NCI-H146 treated with DMSO at 0.1 percent for 48 hours (cell line): ENCODE data around the gene PRKAR2B.
"Not testable (repeated sequence)": the region's sequence is repeated elsewhere in the genome, so short reads cannot be mapped to it uniquely, and the experiment has no call there.

Experiments
- DNase-seq: peaks from one replicate; lab custom pipeline; 2025; ENCODE audit not compliant: unreplicated experiment; lab: John Stamatoyannopoulos, UW

The PRKAR2B gene

DNA sequence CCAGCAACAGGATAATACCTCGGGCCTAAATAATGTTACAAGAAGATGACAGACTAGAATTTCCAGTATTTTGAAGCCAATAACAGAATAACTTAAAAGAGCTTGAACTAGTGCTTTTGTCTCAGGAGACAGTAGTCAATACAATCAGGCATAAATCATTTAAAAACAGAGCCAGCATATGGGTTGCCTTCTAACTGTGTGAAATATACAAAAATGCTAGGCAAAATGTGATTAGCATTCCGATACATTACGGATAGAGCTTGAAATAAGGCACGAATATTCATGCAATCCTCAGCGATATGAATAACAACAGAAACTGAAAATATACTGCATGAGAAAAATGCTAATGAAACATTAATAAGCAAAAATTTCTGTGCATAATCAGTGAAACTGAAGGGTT, 18.3 kb upstream of the PRKAR2B start:
- DNase-seq = no peak

DNA sequence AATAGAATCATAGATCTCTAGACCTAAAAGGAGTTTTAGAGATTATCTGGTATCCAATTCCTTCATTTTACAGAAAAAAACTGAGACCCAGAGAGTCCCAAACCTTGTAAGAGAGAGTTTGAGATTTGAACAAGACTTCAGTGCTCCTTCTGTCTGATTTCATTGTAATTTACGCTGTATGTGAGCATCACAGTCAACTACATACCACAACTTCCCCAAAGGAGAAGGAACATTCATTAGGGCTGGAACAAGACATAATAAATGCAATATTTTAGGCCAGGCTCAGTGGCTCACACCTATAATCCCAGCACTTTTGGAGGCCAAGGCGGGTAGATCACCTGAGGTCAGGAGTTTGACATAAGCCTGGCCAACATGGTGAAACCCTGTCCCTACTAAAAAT, 17.3 kb upstream of the PRKAR2B start:
- DNase-seq = no peak

DNA sequence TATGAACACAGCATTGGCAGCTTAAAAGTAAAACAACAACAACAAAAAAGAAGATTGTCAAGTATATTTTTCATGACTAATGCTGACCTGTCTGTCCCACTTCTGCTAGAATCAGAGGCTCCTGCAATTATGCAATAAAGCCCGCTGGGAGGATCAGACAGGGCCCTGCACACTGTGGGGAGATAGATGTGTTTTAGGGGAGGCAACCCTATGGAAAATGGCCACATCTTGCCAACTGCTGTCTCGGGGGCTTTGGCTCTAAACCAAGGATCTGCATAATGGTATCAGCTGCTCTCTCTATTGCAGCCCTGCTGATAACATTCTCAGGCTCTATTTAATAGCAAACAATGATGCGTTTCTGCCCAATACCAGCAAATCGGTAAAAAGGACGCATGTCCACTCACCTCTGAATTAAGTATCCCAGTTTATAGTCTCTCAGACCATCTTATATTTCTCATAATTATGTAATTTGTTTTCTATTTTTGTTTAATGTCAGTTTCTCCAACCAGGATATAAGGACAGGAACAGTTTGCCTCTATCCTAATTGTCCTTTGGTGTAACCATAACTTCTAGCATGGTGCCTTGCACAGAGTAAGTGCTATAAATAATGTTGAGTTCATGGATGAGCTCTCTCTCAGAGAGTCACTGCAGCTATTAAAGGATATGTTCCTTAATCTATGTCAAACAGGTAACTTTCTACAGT, 15.3 kb upstream of the PRKAR2B start:
- DNase-seq = peak; percentile 41

DNA sequence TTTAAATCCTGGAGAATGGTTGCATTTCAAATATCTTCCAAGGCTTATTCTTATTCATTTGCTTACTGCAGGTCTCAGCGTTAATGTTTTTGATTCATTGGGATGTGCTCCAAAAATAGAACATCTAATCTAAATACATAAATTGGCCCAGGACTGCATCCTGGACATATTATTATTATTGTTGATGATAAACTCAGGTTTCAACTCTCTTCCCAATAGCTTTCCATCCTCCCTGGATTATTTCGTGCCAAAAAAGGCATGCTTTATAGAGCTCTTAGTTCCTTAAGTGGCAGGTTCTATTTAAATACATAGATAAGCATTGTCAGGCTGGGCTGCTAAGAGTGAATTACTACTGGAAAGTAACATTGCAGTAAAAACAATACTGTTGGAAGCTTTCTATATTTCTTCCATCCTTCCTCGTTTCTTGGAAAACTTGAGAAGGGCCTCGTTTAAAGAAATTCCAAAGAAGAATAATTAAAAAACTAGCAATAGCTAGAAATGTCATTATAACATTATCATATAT, 14.7 kb upstream of the PRKAR2B start:
- no peak for DNase-seq

DNA sequence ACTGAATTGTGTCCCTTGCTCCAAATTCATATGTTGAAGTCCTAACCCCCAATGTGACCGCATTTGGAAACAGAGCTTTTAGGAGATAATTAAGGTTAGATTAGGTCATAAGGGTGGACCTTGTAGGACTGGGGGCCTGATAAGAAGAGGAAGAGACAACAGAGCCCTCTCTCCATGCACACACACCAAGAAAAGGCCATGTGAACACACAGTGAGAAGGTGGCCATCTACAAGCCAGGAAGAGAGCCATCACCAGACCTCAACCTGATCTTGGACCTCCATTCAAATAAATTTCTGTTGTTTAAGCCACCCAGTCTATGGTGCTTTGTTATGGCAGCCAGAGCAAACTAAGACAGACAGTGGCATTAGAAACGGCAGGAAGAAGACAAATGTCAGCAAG, 12.5 kb upstream of the PRKAR2B start:
- no peak for DNase-seq

DNA sequence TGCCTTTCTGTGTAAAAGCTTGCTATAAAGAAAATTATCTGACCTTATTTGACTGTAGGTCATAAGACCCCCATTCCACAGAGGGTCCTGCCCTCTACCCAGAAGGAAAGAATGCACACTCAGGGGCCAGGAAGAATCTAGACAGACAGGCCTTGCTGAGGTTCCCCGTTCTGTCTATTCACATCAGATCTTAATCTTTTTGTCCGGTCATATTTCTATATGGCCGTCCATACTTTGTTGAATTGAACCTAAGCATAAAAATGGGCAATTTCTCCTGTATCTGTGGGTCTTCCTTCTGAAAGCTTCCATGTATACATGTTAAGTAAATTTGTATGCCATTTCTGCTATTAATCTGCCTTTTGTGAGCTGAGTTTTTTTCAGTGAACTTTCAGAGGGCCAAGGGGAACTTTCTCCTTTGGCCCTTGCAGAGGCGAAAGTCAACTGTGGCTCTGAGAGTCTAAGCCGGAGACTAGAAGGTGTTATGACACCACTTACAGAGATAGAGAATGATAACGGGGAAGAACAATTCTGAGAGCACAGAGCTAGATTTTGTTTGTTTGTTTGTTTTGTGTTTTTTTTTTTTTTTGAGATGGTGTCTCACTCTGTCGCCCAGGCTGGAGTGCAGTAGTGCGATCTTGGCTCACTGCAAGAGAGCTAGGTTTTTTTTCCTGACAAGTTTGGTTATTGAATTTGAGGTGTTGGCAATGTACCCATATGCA, 11.6 kb upstream of the PRKAR2B start:
- no peak for DNase-seq

DNA sequence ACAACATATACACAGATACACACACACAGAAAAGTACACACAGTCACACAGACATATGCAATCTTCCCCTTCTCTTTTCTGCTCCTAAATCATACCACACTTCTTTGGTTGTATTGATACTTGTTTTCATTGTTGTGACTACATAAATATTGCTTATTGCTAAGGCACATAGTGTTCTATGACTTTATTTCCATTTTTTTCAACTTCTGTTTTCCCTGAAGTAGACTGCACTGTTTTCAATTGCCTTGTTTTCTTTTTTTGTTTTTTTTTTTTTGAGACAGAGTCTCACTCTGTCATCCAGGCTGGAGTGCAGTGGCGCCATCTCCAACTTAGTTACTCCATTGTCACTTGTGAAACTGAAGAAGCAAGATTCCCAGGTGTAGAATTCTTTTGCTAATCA, 10.0 kb upstream of the PRKAR2B start:
- no peak for DNase-seq

DNA sequence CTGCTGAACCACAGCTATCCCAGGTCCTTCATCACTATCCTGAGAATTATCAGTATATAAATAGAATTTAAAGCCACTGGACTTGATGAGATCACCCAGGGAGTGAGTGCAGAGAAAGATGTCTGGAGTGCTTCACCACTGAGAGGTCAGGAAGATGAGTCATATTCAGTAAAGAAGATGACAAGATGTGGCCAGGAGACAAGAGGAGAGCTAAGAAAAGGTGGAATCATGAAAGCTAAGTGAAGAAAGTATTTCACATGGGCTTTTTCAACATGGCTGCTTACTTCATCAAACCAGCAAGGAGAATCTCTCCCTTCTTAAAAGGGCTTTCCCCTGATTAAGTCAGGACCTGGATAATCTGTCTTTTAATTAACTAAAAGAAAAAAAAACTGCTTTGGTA, 9.1 kb upstream of the PRKAR2B start:
- DNase-seq = no peak

DNA sequence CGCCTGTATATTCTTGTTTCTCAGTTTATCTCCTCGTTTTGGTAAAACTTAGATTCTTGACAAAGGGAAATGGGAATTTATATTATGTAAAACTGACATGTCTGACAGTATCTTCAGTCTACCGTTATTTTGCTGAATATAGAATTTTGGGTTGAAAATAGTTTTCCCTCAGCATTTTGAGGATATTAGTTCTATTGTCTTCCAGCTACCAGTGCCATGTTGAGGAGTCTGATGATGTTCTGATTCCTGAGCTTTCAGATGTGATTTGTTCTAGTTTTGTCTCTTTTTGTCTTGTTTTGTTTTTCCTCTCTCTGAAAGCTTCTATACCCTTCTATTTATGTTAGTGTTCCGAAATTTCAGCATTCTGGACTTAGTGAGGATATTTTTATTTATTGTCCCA, 8.0 kb upstream of the PRKAR2B start:
- DNase-seq = no peak

DNA sequence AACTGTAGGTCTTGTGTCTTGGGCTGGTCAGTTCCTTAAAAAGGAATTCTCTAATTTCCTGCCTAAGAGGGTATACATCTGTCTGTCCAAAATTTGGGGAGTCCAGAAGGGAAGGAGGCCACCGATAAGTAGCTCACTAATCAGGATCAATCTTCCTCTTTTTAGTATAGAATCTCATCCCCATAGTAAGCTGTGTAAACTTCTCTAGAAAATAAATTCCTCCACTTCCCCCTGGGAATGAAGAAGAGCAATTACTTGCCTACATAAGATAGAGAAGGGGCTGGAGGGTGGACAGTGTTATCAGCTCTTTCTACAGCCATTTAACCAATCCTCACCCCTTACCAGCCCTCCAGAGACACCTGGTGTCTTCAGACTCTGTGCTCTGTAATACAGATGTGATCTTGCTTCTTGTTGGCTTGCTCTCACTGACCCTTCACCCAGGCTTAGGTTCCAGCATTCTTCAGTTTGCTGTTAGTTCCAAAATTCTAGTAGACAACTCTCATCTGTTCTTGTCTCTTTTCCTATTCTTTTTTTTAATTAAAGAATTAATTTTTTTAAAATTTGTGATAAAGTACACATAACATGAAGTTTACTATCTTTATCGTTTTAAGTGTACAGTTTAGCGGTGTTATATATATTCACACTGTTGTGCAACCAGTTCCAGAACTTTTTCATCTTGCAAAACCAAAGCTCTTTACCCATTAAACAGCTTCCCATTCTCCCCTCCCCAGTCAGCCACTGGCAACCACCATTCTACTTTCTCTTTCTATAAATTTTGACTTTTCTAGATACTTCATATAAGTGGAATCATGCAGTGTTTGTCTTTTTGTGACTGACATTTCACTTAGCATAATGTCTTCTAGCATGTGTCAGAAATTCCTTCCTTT, 6.5 kb upstream of the PRKAR2B start:
- no peak for DNase-seq

DNA sequence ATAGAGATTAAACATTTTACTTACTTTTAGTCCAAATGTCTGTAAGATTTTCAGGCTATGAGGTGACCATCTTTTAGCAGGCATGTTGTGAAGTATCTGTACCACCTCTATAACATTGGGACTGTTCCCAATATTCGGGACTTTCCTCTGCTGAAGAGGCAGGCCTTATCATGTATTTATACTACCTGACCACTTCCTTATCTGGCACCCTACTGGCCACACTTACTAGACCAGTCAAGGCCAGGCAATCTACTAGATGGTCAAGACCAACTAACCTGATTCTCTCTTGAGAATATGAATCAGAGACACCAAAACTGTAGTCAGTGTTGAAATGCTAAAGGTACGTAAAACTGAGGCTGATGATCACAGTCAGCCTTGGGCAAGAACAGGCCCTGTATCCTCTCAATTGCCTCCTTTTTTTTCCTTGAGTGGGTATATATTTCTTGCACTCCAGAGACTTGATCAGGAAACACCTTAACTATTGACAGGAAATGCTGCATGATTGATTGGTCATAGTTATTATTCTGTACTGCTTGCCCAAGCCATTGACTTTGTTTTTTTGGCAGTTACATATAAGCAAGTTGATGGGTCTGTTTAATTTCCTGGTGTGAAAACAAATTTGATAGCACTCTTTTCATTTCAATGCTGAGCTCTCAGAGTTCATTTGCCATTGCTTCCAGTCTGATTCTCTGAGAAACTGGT, 5.2 kb upstream of the PRKAR2B start:
- no peak for DNase-seq

DNA sequence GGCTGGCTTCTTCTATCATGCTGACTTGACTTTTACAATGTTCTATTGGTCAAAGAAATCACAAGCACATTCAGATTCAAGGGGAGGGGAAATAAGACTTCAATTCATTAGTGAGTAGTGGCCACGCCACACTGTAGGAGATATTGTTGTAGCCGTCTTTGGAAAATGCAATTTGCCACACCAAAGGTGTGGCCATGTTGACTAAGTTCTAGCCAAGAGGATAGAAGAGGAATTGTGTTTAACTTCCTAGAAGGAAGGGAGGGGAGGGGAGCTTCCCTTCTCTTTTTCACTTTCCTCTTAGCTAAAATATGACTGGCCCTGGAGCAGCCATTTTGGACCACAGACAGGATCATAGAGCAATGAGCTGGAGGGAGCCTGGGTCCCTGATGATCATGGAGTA, 3.4 kb upstream of the PRKAR2B start:
- no peak for DNase-seq

DNA sequence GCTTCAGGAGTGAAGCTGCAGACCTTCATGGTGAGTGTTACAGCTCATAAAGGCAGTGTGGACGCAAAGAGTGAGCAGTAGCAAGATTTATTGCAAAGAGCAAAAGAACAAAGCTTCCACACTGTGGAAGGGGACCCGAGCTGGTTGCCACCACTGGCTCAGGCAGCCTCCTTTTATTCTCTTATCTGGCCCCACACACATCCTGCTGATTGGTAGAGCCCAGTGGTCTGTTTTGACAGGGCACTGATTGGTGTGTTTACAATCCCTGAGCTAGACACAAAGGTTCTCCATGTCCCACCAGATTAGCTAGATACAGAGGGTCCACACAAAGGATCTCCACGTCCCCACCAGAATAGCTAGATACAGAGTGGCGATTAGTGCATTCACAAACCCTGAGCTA, 2.7 kb upstream of the PRKAR2B start:
- not testable (repeated sequence) for DNase-seq

DNA sequence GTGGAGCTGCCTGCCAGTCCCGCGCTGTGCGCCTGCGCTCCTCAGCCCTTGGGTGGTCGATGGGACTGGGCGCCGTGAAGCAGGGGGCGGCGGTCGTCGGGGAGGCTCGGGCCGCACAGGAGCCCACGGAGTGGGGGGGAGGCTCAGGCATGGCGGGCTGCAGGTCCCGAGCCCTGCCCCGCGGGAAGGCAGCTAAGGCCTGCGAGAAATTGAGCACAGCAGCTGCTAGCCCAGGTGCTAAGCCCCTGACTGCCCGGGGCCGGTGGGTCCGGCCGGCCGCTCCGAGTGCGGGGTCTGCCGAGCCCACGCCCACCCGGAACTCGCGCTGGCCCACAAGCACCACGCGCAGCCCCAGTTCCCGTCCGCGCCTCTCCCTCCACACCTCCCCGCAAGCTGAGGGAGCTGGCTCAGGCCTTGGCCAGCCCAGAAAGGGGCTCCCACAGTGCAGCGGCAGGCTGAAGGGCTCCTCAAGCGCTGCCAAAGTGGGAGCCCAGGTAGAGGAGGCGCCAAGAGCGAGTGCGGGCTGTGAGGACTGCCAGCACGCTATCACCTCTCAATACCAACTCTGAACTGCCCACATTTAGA, 2.1 kb upstream of the PRKAR2B start:
- not testable (repeated sequence) for DNase-seq

DNA sequence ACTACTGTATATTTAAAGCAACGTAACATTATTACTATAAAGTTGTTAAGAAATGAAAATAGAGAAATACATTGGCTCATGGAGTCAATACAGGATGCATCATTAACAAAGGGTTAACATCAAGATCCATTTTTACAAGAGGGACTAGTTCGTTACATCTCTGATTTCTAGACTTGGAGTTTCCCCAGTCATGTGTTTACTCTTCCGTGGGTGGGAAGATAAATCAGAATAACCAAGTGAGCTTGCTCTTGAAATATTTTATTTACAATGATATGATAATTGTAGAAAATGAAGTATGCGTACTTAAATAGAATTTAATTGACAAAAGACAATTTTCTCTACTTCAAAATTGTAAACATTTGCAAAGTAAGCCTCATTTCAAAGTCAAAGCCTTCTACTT, 1.0 kb upstream of the PRKAR2B start:
- peak; percentile 23 for DNase-seq

DNA sequence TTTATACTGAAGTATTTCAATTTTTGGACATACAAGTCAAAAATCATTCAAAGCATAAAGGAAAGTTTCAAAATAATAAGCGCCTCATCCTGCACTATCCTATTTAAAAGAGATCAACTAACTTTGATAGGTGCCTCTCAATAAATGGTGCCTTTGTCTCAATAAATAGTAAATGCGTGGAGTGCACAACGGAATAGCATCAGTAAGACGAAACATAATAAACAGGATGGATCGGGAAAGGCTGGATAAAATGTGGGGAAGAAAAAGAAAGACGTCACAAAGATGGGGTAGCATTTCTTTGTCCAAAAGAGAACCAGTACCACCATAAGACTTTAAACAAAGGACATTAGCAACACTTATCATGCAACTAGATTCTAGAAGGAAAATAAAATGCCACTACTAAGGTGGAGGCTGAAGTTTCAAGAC, 571 bp upstream of the PRKAR2B start:
- DNase-seq = peak; percentile 53

DNA sequence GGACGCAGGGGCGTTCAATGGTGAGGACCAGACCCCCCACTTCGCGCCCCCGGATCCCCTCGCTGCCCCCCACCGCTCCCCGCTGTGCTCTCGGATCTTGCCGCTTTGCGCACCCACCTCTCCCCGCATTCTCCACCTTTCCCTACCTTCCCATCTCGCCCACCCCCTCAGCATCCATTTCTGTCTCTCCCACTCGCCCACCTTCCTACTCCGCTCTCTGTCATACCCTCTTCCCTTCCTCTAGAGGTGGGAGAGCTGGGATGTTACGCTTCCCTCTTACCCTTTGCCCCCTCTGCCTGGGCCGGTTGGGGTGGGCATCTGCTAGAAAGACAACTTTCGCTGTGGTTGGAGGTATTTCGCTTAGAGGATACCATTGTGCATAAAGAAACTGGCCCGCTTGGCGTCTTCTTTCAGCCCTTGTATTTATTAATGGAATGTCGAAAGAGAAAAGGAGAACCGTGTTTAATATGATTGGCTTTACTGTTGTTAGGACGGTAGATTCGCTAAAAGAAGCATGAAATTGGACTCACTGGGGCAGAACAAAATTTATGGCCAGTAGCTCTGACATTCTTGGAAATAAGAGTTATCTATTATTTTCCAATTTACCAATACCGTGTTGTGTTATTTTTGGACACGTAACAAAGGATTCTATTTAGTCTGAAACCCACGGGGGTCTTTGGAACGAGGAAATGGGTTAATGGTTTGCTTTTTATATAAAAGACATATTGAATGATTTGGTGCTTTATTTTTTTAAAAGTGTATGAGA, 873 bp downstream of the PRKAR2B start:
- DNase-seq = no peak

DNA sequence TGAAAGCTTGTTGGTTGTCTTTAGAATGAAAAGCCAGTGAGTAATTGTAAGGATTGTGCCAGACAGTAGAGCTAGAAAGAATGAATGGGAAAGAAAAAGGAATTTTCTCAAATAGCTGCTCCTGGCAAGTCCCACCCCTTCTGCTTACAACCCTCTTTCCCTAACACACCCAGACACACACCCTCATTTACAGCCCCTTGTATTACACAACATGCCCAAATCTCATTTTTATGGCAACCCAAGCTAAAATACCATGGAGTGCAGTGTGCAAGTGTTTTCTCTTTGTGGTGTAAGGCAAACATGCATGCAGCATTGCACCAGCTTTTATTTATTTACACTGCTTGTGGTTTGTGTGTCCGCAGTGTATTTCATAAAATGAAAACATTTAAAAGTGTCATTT, 1.5 kb downstream of the PRKAR2B start:
- DNase-seq = no peak

DNA sequence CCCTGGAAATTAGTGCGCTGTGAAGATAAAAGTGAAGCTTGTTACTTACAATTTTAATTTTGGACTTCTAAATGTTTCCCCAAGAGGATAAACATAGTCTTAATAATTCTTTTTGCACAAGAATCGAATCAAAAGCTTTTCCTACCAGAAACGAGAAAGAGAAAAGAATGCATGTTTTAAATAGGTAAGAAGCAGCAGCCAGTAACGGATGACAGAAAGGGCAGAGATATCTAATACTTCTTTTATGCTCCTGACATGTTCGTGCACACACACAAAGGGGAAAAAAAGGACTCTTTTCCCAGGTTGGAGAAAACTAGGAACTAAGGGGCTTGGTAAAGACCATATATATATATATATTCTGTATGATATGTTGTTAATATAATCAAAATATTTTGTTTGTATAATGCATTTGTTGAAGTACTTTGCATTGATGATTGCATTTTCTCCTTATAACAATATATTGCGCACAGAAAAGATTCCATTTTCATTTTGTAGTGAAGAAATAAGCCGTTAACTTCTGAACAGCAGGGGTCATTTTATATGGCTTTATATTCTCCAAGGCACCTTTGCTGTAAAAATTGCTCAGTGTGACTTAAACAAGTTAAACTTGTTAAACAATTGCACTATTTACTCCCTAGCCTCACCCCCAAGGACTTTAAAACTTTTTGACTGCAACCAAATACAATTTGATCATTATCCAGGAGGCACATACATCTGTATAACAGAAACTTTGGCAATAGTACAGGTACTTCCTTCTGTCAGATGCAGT, 2.2 kb downstream of the PRKAR2B start:
- DNase-seq = no peak
